Measurements from ENCODE around the gene RETN. TPM values are rescaled to one million over a fixed set of nuclear protein-coding genes. Genes with fewer than 3 reads are reported as not detected.
A peak's percentile ranks its signal among the peaks of the same experiment; 100 is the strongest.

RETN gene
- total and polyA plus RNA-seq, 5 donors from 2014 or later = not detected

DNA sequence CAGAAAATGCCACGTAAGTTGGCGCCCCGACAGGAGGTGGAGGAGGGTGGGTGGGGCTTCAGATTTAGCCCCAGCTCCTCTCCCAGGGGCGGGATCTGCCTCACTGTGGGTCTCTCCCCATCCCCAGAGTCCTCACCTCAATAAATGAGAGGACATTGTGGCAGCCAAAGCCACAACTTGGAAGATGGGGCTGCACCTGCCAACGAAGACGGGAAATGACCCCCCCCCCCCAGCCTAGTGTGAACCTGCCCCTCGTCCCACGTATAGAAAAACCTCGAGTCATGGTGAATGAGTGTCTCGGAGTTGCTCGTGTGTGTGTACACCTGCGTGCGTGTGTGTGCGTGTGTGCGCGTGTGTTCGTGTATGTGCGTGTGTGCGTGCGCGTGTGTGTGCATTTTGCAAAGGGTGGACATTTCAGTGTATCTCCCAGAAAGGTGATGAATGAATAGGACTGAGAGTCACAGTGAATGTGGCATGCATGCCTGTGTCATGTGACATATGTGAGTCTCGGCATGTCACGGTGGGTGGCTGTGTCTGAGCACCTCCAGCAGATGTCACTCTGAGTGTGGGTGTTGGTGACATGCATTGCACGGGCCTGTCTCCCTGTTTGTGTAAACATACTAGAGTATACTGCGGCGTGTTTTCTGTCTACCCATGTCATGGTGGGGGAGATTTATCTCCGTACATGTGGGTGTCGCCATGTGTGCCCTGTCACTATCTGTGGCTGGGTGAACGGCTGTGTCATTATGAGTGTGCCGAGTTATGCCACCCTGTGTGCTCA is 10.3 kb downstream of the RETN start:
- H3K27ac ChIP-seq (ENCODE audit: insufficient read depth, low read length, poor library complexity, severe bottlenecking) = no peak overlapping the region
- peaks cover 2% of the 10 kb centered on the region for H3K27me3 ChIP-seq (ENCODE audit: control insufficient read depth, insufficient read depth, low read length)
- Mint-ChIP-seq H3K9me3 (peaks cover 0 to 1% (median 0%) of the 10 kb centered on the region in 7 donors), H3K36me3 (peaks cover 5% of the 10 kb centered on the region), H3K4me3 (peak overlapping the region; percentile 38 to 88 (median 74)), H3K27me3 (peaks cover 31% of the 10 kb centered on the region), H3K4me1 (peaks cover 11 to 49% (median 20%) of the 10 kb centered on the region in 4 donors), H3K27ac (peak overlapping the region; percentile 4 to 60 (median 20))
- DNase-seq (peak; percentile 60 to 82 (median 81)), ATAC-seq (ENCODE audit: low read depth in 2 of 2) (peak; percentile 76 to 79)
- H3K4me1 ChIP-seq (ENCODE audit: control insufficient read depth, insufficient read depth, low read length, poor library complexity, severe bottlenecking) = peaks cover 40% of the 10 kb centered on the region
- no peak overlapping the region for H3K4me3 ChIP-seq (ENCODE audit: low read depth, low read length)
- H3K36me3 ChIP-seq (ENCODE audit: control insufficient read depth, insufficient read depth, low read length) = peaks cover 6% of the 10 kb centered on the region
- no peaks in the 10 kb centered on the region for H3K9me3 ChIP-seq (ENCODE audit: control insufficient read depth in 2 of 2, low read length in 2 of 2)

GRCh38 chr19:7679771-7680605 is 11.1 kb downstream of the RETN start:
- H3K27ac ChIP-seq (ENCODE audit: insufficient read depth, low read length, poor library complexity, severe bottlenecking) = no peak overlapping the region
- no peak for DNase-seq

DNA sequence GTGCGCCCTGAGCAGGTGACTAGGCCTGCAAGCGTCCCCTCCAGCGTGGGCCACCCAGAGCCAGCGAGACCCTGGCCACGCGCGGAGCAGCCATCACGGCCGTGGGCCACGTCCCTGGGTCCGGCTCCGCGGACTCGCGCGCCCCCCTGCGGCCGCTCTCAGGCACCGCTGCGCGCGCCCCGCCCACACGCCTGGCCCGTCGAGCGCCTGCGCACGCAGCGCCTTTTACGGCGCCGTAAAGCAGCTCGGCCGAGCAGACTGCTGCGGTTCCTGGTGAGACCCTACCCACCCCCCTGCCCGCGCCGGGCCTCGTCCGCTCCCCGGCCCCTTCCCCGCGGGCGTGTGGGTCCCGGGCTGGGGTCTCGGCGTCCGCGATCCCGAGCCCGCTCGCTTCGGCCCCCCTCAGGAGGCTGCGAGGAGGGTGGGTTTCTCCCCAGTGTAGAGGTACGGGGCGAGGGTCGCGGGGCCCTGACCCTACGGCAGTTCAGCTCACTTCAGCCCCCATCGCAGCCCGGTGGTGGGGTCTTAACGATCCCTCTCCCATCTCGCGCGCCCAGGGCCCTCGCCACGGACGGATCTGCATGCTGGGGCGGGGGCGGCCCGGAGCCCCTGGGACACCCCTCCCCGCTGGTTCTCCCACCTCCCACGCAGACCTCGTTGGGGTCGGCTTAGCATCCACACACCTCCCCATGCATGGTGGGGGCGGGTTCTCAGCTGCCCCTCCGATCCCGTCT is 11.9 kb downstream of the RETN start, which contains the start of gene TRAPPC5:
Gene TRAPPC5 (plus strand): TSS at position 228 of the 734 bp plus-strand sequence. CDS start 1,421 bp downstream, outside the sequence.
- DNase-seq (peak; percentile 79 to 88 (median 87)), ATAC-seq (ENCODE audit: low read depth in 2 of 2) (peak; percentile 68 to 75)
- H3K27me3 ChIP-seq (ENCODE audit: control insufficient read depth, insufficient read depth, low read length) = peaks cover 2% of the 10 kb centered on the region
- H3K27ac ChIP-seq (ENCODE audit: insufficient read depth, low read length, poor library complexity, severe bottlenecking) = peak within 1 kb of the TSS; percentile 71
- Mint-ChIP-seq H3K27me3 (peaks cover 28% of the 10 kb centered on the region), H3K9me3 (peaks cover 0 to 1% (median 0%) of the 10 kb centered on the region in 7 donors), H3K4me3 (peak within 1 kb of the TSS; percentile 88 to 95 (median 93)), H3K27ac (peak within 1 kb of the TSS; percentile 87 to 93 (median 92)), H3K36me3 (peaks cover 5% of the 10 kb centered on the region), H3K4me1 (peaks cover 5 to 49% (median 25%) of the 10 kb centered on the region in 4 donors)
- peak within 1 kb of the TSS; percentile 62 for H3K4me3 ChIP-seq (ENCODE audit: low read depth, low read length)
- peaks cover 8% of the 10 kb centered on the region for H3K36me3 ChIP-seq (ENCODE audit: control insufficient read depth, insufficient read depth, low read length)
- no peaks in the 10 kb centered on the region for H3K9me3 ChIP-seq (ENCODE audit: control insufficient read depth in 2 of 2, low read length in 2 of 2)
- peaks cover 40% of the 10 kb centered on the region for H3K4me1 ChIP-seq (ENCODE audit: control insufficient read depth, insufficient read depth, low read length, poor library complexity, severe bottlenecking)

More at GRCh38 chr19:7679771-7680605, 11.1 kb downstream of the RETN start:
- H3K9me3 ChIP-seq (ENCODE audit: control insufficient read depth in 2 of 2, low read length in 2 of 2) = no peaks in the 10 kb centered on the region
- H3K36me3 Mint-ChIP-seq = peaks cover 5% of the 10 kb centered on the region
- H3K4me3 Mint-ChIP-seq = peak overlapping the region; percentile 71 to 95 (median 86)
- H3K4me1 Mint-ChIP-seq = peaks cover 5 to 46% (median 20%) of the 10 kb centered on the region in 4 donors
- peaks cover 40% of the 10 kb centered on the region for H3K4me1 ChIP-seq (ENCODE audit: control insufficient read depth, insufficient read depth, low read length, poor library complexity, severe bottlenecking)
- H3K36me3 ChIP-seq (ENCODE audit: control insufficient read depth, insufficient read depth, low read length) = peaks cover 6% of the 10 kb centered on the region
- H3K27ac Mint-ChIP-seq = peak overlapping the region; percentile 4 to 60 (median 36)
- peaks cover 0 to 1% (median 0%) of the 10 kb centered on the region in 7 donors for H3K9me3 Mint-ChIP-seq
- H3K4me3 ChIP-seq (ENCODE audit: low read depth, low read length) = peak overlapping the region; percentile 62
- H3K27me3 Mint-ChIP-seq = peaks cover 29% of the 10 kb centered on the region
- H3K27me3 ChIP-seq (ENCODE audit: control insufficient read depth, insufficient read depth, low read length) = peaks cover 2% of the 10 kb centered on the region
- ATAC-seq (ENCODE audit: low read depth in 2 of 2) = no peak

- peak; percentile 72 to 92 (median 84) for DNase-seq
- H3K36me3 ChIP-seq (ENCODE audit: control insufficient read depth, insufficient read depth, low read length) = peaks cover 8% of the 10 kb centered on the region
- ATAC-seq (ENCODE audit: low read depth in 2 of 2) = peak; percentile 48 to 55
- Mint-ChIP-seq H3K4me3 (peak overlapping the region; percentile 88 to 95 (median 93)), H3K9me3 (peaks cover 0 to 1% (median 0%) of the 10 kb centered on the region in 7 donors), H3K4me1 (peaks cover 5 to 43% (median 24%) of the 10 kb centered on the region in 4 donors), H3K36me3 (peaks cover 5% of the 10 kb centered on the region), H3K27ac (peak overlapping the region; percentile 87 to 93 (median 92)), H3K27me3 (peaks cover 20% of the 10 kb centered on the region)
- peak overlapping the region; percentile 71 for H3K27ac ChIP-seq (ENCODE audit: insufficient read depth, low read length, poor library complexity, severe bottlenecking)
- H3K4me1 ChIP-seq (ENCODE audit: control insufficient read depth, insufficient read depth, low read length, poor library complexity, severe bottlenecking) = peaks cover 37% of the 10 kb centered on the region
- no peaks in the 10 kb centered on the region for H3K9me3 ChIP-seq (ENCODE audit: control insufficient read depth in 2 of 2, low read length in 2 of 2)
- H3K27me3 ChIP-seq (ENCODE audit: control insufficient read depth, insufficient read depth, low read length) = no peaks in the 10 kb centered on the region
- peak overlapping the region; percentile 44 for H3K4me3 ChIP-seq (ENCODE audit: low read depth, low read length)
Observed at GRCh38 chr19:7681340-7682174, 12.7 kb downstream of the RETN start.

GRCh38 chr19:7682175-7682855 is 13.5 kb downstream of the RETN start:
- H3K9me3 ChIP-seq (ENCODE audit: control insufficient read depth in 2 of 2, low read length in 2 of 2) = no peaks in the 10 kb centered on the region
- Mint-ChIP-seq H3K4me1 (peaks cover 5 to 38% (median 20%) of the 10 kb centered on the region in 4 donors), H3K9me3 (peaks cover 0 to 1% (median 0%) of the 10 kb centered on the region in 7 donors), H3K27ac (peak overlapping the region in 1 of 3 donors; percentile 92), H3K4me3 (peak overlapping the region; percentile 26 to 93 (median 67)), H3K27me3 (peaks cover 12% of the 10 kb centered on the region), H3K36me3 (peaks cover 5% of the 10 kb centered on the region)
- no peaks in the 10 kb centered on the region for H3K27me3 ChIP-seq (ENCODE audit: control insufficient read depth, insufficient read depth, low read length)
- ATAC-seq (ENCODE audit: low read depth in 2 of 2) = no peak
- H3K36me3 ChIP-seq (ENCODE audit: control insufficient read depth, insufficient read depth, low read length) = peaks cover 8% of the 10 kb centered on the region
- H3K27ac ChIP-seq (ENCODE audit: insufficient read depth, low read length, poor library complexity, severe bottlenecking) = peak overlapping the region; percentile 71
- H3K4me1 ChIP-seq (ENCODE audit: control insufficient read depth, insufficient read depth, low read length, poor library complexity, severe bottlenecking) = peaks cover 31% of the 10 kb centered on the region
- DNase-seq = no peak
- peak overlapping the region; percentile 44 for H3K4me3 ChIP-seq (ENCODE audit: low read depth, low read length)

- Mint-ChIP-seq H3K4me1 (peaks cover 0 to 14% (median 11%) of the 10 kb centered on the region in 4 donors), H3K4me3 (peak overlapping the region in 2 of 4 donors; percentile 40 to 76), H3K9me3 (peaks cover 0 to 1% (median 0%) of the 10 kb centered on the region in 7 donors), H3K36me3 (peaks cover 5% of the 10 kb centered on the region), H3K27ac (peak overlapping the region; percentile 19 to 92 (median 87)), H3K27me3 (no peaks in the 10 kb centered on the region)
- H3K9me3 ChIP-seq (ENCODE audit: control insufficient read depth in 2 of 2, low read length in 2 of 2) = no peaks in the 10 kb centered on the region
- ATAC-seq (ENCODE audit: low read depth in 2 of 2) (no peak), DNase-seq (no peak)
- H3K4me1 ChIP-seq (ENCODE audit: control insufficient read depth, insufficient read depth, low read length, poor library complexity, severe bottlenecking) = peaks cover 12% of the 10 kb centered on the region
- no peak overlapping the region for H3K27ac ChIP-seq (ENCODE audit: insufficient read depth, low read length, poor library complexity, severe bottlenecking)
- no peak overlapping the region for H3K4me3 ChIP-seq (ENCODE audit: low read depth, low read length)
- peaks cover 8% of the 10 kb centered on the region for H3K36me3 ChIP-seq (ENCODE audit: control insufficient read depth, insufficient read depth, low read length)
- H3K27me3 ChIP-seq (ENCODE audit: control insufficient read depth, insufficient read depth, low read length) = no peaks in the 10 kb centered on the region
Observed at GRCh38 chr19:7685546-7686445, 16.9 kb downstream of the RETN start.

Measured in CD4-positive, CD25-positive, alpha-beta regulatory T cell (primary cell).